Adrenal gland (tissue), 12 donors: ENCODE data around the gene TM2D1. TPM values are rescaled to one million over a fixed set of nuclear protein-coding genes. Genes with fewer than 3 reads are reported as not detected.

Experiments used
- DNase-seq, 7 donors: peaks; one replicate each; pipeline ENCODE4 v3.0.0-alpha.2; 2019 to 2020
- H3K27ac ChIP-seq, 5 donors: fragments of 200-600 bp; sonication (generic) in 4 of 5; 1 replicate in 3 of 5; 2 replicates in 2 of 5; pipeline versions ENCODE4 v1.5.1 to v1.8.0; 2016 to 2020; ENCODE audit warnings: mild to moderate bottlenecking in 1 of 5
- H3K27me3 ChIP-seq: fragments of 200-600 bp; 2 replicates; pipeline ENCODE4 v1.8.0; 2021
- H3K36me3 ChIP-seq, 2 donors: fragments of 200-600 bp; replicated peaks in 1 of 2; 1 replicate in 1 of 2; 2 replicates in 1 of 2; pipeline versions ENCODE4 v1.5.1 to v1.8.0; 2018 to 2022
- H3K4me1 ChIP-seq, 2 donors: fragments of 200-600 bp; replicated peaks in 1 of 2; 1 replicate in 1 of 2; 2 replicates in 1 of 2; pipeline versions ENCODE4 v1.5.1 to v1.8.0; 2018 to 2021
- H3K4me3 ChIP-seq, 4 donors: fragments of 200-600 bp; sonication (generic) in 3 of 4; one replicate each; pipeline ENCODE4 v1.5.1; 2016 to 2018
- H3K9me3 ChIP-seq, 3 donors: fragments of 200-600 bp; sonication (generic) in 1 of 3; replicated peaks in 1 of 3; 1 replicate in 2 of 3; 2 replicates in 1 of 3; pipeline versions ENCODE4 v1.5.1 to v1.8.0; 2016 to 2021
- CTCF ChIP-seq, 6 experiments: fragments of 450-650 bp in 4 of 6; fragments of 200-600 bp in 2 of 6; sonication (generic) in 1 of 6; IDR thresholded peaks; 1 replicate in 5 of 6; 2 replicates in 1 of 6; pipeline versions ENCODE4 v1.5.1 to v1.8.0; 2016 to 2021; ENCODE audit warnings: antibody characterized with exemption in 6 of 6, mild to moderate bottlenecking in 2 of 6, moderate library complexity in 1 of 6
- POLR2A ChIP-seq, 2 donors: fragments of 450-650 bp; IDR thresholded peaks; one replicate each; pipeline ENCODE4 v1.6.1; 2017; ENCODE audit warnings: antibody characterized with exemption in 2 of 2, mild to moderate bottlenecking in 2 of 2, moderate library complexity in 1 of 2
- WGBS, 4 donors: extraction: QIAGEN DNeasy Blood & Tissue Kit in 2 of 4; methylation state at CpG; one replicate each; pipeline versions ENCODE4 v1.1.5 to v1.1.7; 2013 to 2017; 5-methylcytosine and 5-hydroxymethylcytosine counted together
- intact Hi-C, 2 donors: fragments of 100-400 bp; cut with DNase I; formaldehyde crosslinking; loops; one replicate each; pipeline versions ENCODE4 v1.14.1 to v1.15.0; 2022 to 2023
- polyA plus RNA-seq, 3 donors: library from polyadenylated mRNA; stranded (reverse); fragments of 200-250 nt in 2 of 3; fragments of 350-450 nt in 1 of 3; fragmentation: Illumina TruSeq in 1 of 3; extraction: RNeasy Lipid Tissue Mini Kit (QIAGEN cat#74804) in 1 of 3; gene quantifications; one replicate each; pipeline ENCODE4 v1.2.3, GENCODE V29; 2013 to 2014
- total RNA-seq, 9 donors: library from RNA; depleted of rRNA in 4 of 9; stranded (reverse); fragments of >200 nt in 4 of 9; fragments of 120-200 nt in 1 of 9; fragmentation: NEBNext Ultra II Directional in 1 of 9; extraction: Animal tissue kit (Norgen Biotek cat#: 25700) in 1 of 9; gene quantifications; one replicate each; pipeline versions ENCODE4 v1.1.0 to v1.2.4, GENCODE V29; 2013 to 2023
- donor health status: healthy with polysubstance abuse.
- donor health status: Bipolar disorder and iron deficiency.
- donor health status: DM: yes; HTN: yes; CAD: no.
- donor health status: DM: no; HTN: no; CAD: no.
- donor health status: DM: no; HTN: no; CAD: no.
- donor health status: DM: yes; HTN: yes; CAD: no.

TM2D1 gene
- total and polyA plus RNA-seq, 12 donors = 8.6 to 96.6 (median 54.6) TPM

- no peak overlapping the region for H3K27ac ChIP-seq
- DNase-seq = no peak
- H3K4me1 ChIP-seq = no peaks in the 10 kb centered on the region
- TF ChIP-seq CTCF (IDR thresholded peaks at IDR 0.05) (no peak), POLR2A (IDR thresholded peaks at IDR 0.05) (no peak)
- intact Hi-C loops = no loop called here
- H3K9me3 ChIP-seq = no peaks in the 10 kb centered on the region
- 54 to 58% (median 54%) methylated on average over 5 of the region's 5 CpGs for WGBS, 4 donors
- no peaks in the 10 kb centered on the region for H3K36me3 ChIP-seq
- no peak overlapping the region for H3K4me3 ChIP-seq
- H3K27me3 ChIP-seq = no peaks in the 10 kb centered on the region
These were observed 75.8 kb downstream of the TM2D1 start for GRCh38 chr1:61648983-61649742.

- WGBS, 4 donors = 97 to 100% (median 97%) methylated on average over 2 of the region's 2 CpGs
- TF ChIP-seq CTCF (IDR thresholded peaks at IDR 0.05) = no peak
- TF ChIP-seq POLR2A (IDR thresholded peaks at IDR 0.05) = no peak
- peaks cover 0 to under 1% of the 10 kb centered on the region in 2 donors for H3K4me1 ChIP-seq
- intact Hi-C loops = no loop called here
- H3K27me3 ChIP-seq = no peaks in the 10 kb centered on the region
- no peak overlapping the region for H3K4me3 ChIP-seq
- H3K9me3 ChIP-seq = no peaks in the 10 kb centered on the region
- DNase-seq = no peak
- no peak overlapping the region for H3K27ac ChIP-seq
- H3K36me3 ChIP-seq = no peaks in the 10 kb centered on the region
These were observed 77.8 kb downstream of the TM2D1 start for GRCh38 chr1:61647142-61647541.

GRCh38 chr1:61645476-61645875 lies 79.5 kb downstream of the TM2D1 start:
- Histone ChIP-seq H3K27me3 (no peaks in the 10 kb centered on the region), H3K36me3 (no peaks in the 10 kb centered on the region), H3K4me3 (no peak overlapping the region), H3K27ac (no peak overlapping the region), H3K4me1 (peaks cover 0 to 4% of the 10 kb centered on the region in 2 donors), H3K9me3 (no peaks in the 10 kb centered on the region)
- WGBS, 4 donors = 91 to 97% (median 95%) methylated on average over 4 of the region's 4 CpGs
- DNase-seq = no peak
- intact Hi-C loops = no loop called here
- TF ChIP-seq POLR2A (IDR thresholded peaks at IDR 0.05) (no peak), CTCF (IDR thresholded peaks at IDR 0.05) (no peak)

GRCh38 chr1:61644303-61644702 lies 80.6 kb downstream of the TM2D1 start:
- H3K27ac ChIP-seq = no peak overlapping the region
- H3K4me3 ChIP-seq = no peak overlapping the region
- intact Hi-C loops = loop anchor here in 1 of 2 donors (5.0 kb wide), 1 partner anchor 208 kb away; no protein-coding TSS in a partner anchor
- peaks cover 0 to 8% of the 10 kb centered on the region in 2 donors for H3K4me1 ChIP-seq
- no peaks in the 10 kb centered on the region for H3K27me3 ChIP-seq
- no peak for DNase-seq
- no peaks in the 10 kb centered on the region for H3K9me3 ChIP-seq
- 85 to 92% (median 89%) methylated on average over 4 of the region's 4 CpGs for WGBS, 4 donors
- H3K36me3 ChIP-seq = no peaks in the 10 kb centered on the region
- no peak for TF ChIP-seq POLR2A (IDR thresholded peaks at IDR 0.05)
- no peak for TF ChIP-seq CTCF (IDR thresholded peaks at IDR 0.05)
